Prostate gland (tissue), 2 donors: ENCODE measurements around the gene CEP112. TPM values are rescaled to one million over a fixed set of nuclear protein-coding genes. Genes with fewer than 3 reads are reported as not detected.

Experiments
- DNase-seq: peaks from one replicate; pipeline ENCODE4 v3.0.0-alpha.2; 2019; ENCODE audit warnings: low spot score
- H3K27ac ChIP-seq, 2 donors: fragments of 200-600 bp; sonication (generic); 2 replicates each; pipeline ENCODE4 v1.5.1; 2017 to 2019
- H3K27me3 ChIP-seq: fragments of 200-600 bp; sonication (generic); replicated peaks from 2 replicates; pipeline ENCODE4 v1.5.1; 2019; ENCODE audit not compliant: insufficient read depth
- H3K36me3 ChIP-seq, 2 donors: fragments of 200-600 bp; sonication (generic); 1 replicate in 1 of 2; 2 replicates in 1 of 2; pipeline versions ENCODE4 v1.5.1 to v1.8.1; 2017 to 2019
- H3K4me1 ChIP-seq: fragments of 200-600 bp; sonication (generic); replicated peaks from 2 replicates; pipeline ENCODE4 v1.5.1; 2019
- H3K4me3 ChIP-seq, 2 donors: fragments of 200-600 bp; sonication (generic); 2 replicates each; pipeline ENCODE4 v1.5.1; 2017 to 2019
- H3K9me3 ChIP-seq: fragments of 200-600 bp; sonication (generic); 2 replicates; pipeline ENCODE4 v1.5.1; 2017
- CTCF ChIP-seq, 4 experiments: fragments of 200-600 bp in 2 of 4; fragments of 450-650 bp in 2 of 4; sonication (generic) in 2 of 4; IDR thresholded peaks; 1 replicate in 3 of 4; 2 replicates in 1 of 4; pipeline ENCODE4 v1.5.1; 2016 to 2019; ENCODE audit warnings: antibody characterized with exemption in 4 of 4, mild to moderate bottlenecking in 2 of 4, moderate library complexity in 2 of 4
- POLR2A ChIP-seq: fragments of 450-650 bp; IDR thresholded peaks from one replicate; pipeline ENCODE4 v1.6.1; 2016; ENCODE audit warnings: antibody characterized with exemption, mild to moderate bottlenecking
- POLR2AphosphoS5 ChIP-seq: sonication (generic); formaldehyde crosslinking; IDR thresholded peaks from one replicate; pipeline ENCODE4 v1.6.1; 2017; ENCODE audit warnings: antibody characterized with exemption
- WGBS: methylation state at CpG from one replicate; pipeline ENCODE4 v1.1.5; 2018; 5-methylcytosine and 5-hydroxymethylcytosine counted together
- intact Hi-C: fragments of 100-400 bp; cut with DNase I; formaldehyde crosslinking; loops from one replicate; pipeline ENCODE4 v1.14.2; 2022
- total RNA-seq, 2 donors: library from RNA; depleted of rRNA; stranded (reverse); fragments of >200 nt; gene quantifications; one replicate each; pipeline ENCODE4 v1.1.0, GENCODE V29; 2016

The CEP112 gene
- total RNA-seq, 2 donors from 2014 or later, result 2.3 to 22.8 TPM

GRCh38 chr17:65901394-65901793, 290.5 kb downstream of the CEP112 start:
- Histone ChIP-seq H3K4me1 (no peaks in the 10 kb centered on the region), H3K36me3 (no peaks in the 10 kb centered on the region), H3K9me3 (no peaks in the 10 kb centered on the region), H3K4me3 (no peak overlapping the region), H3K27ac (no peak overlapping the region), H3K27me3 (no peaks in the 10 kb centered on the region)
- no peak for DNase-seq
- TF ChIP-seq CTCF (IDR thresholded peaks at IDR 0.05), result no peak
- intact Hi-C loops, result no loop called here

GRCh38 chr17:65900216-65900615, 291.7 kb downstream of the CEP112 start:
- H3K27ac ChIP-seq, result no peak overlapping the region
- intact Hi-C loops, result no loop called here
- TF ChIP-seq POLR2AphosphoS5, result no peak
- no peak for TF ChIP-seq CTCF (IDR thresholded peaks at IDR 0.05)
- no peak for TF ChIP-seq POLR2A
- 95% methylated on average over 6 of the region's 6 CpGs for WGBS
- H3K27me3 ChIP-seq, result no peaks in the 10 kb centered on the region
- no peak for DNase-seq
- no peaks in the 10 kb centered on the region for H3K9me3 ChIP-seq
- H3K4me1 ChIP-seq, result no peaks in the 10 kb centered on the region
- no peak overlapping the region for H3K4me3 ChIP-seq
- no peaks in the 10 kb centered on the region for H3K36me3 ChIP-seq

GRCh38 chr17:65898651-65899050, 293.3 kb downstream of the CEP112 start:
- H3K27me3 ChIP-seq, result no peaks in the 10 kb centered on the region
- H3K4me1 ChIP-seq, result no peaks in the 10 kb centered on the region
- H3K4me3 ChIP-seq, result no peak overlapping the region
- no peaks in the 10 kb centered on the region for H3K9me3 ChIP-seq
- intact Hi-C loops, result no loop called here
- 92% methylated on average over 3 of the region's 3 CpGs for WGBS
- DNase-seq, result no peak
- no peak for TF ChIP-seq POLR2AphosphoS5
- H3K27ac ChIP-seq, result no peak overlapping the region
- no peaks in the 10 kb centered on the region for H3K36me3 ChIP-seq

- Histone ChIP-seq H3K27me3 (no peaks in the 10 kb centered on the region), H3K9me3 (no peaks in the 10 kb centered on the region), H3K27ac (no peak overlapping the region), H3K4me3 (no peak overlapping the region), H3K4me1 (no peaks in the 10 kb centered on the region), H3K36me3 (no peaks in the 10 kb centered on the region)
- no peak for DNase-seq
- intact Hi-C loops, result no loop called here
- no peak for TF ChIP-seq CTCF (IDR thresholded peaks at IDR 0.05)
Measured at GRCh38 chr17:65896889-65897288, 295.0 kb downstream of the CEP112 start.

GRCh38 chr17:65895969-65896368, 296.0 kb downstream of the CEP112 start:
- TF ChIP-seq POLR2A (no peak), CTCF (IDR thresholded peaks at IDR 0.05) (no peak)
- H3K36me3 ChIP-seq, result no peaks in the 10 kb centered on the region
- H3K27me3 ChIP-seq, result no peaks in the 10 kb centered on the region
- no peak for DNase-seq
- no peak overlapping the region for H3K27ac ChIP-seq
- intact Hi-C loops, result no loop called here
- H3K4me1 ChIP-seq, result no peaks in the 10 kb centered on the region
- H3K9me3 ChIP-seq, result no peaks in the 10 kb centered on the region
- H3K4me3 ChIP-seq, result no peak overlapping the region
